ACHN (cell line): ENCODE results near the gene COX15.
"Not testable (repeated sequence)": the region's sequence is repeated elsewhere in the genome, so short reads cannot be mapped to it uniquely, and the experiment has no call there.

ENCODE experiments used
- DNase-seq: peaks from one replicate; pipeline ENCODE4 v3.0.0-alpha.2; 2015
- in situ Hi-C: cut with HindIII; loops from 2 replicates; pipeline ENCODE4 v1.10.0; 2017; ENCODE audit warnings: low sequenced_read_pairs, low pct_ligation_motif_present, low pct_unique_long_range_greater_than_20kb

COX15 gene

GRCh38 chr10:99732033-99732842 is at the start of gene COX15, which contains the start of gene CUTC:
TSS of gene COX15 (minus strand) at chr10:99732127. CDS start at chr10:99732049, 78 bp downstream.
TSS of gene CUTC (plus strand) at chr10:99732234. CDS start at chr10:99732349, 115 bp downstream.
- in situ Hi-C loops, result no loop called here
- peak; percentile 98 for DNase-seq

DNA sequence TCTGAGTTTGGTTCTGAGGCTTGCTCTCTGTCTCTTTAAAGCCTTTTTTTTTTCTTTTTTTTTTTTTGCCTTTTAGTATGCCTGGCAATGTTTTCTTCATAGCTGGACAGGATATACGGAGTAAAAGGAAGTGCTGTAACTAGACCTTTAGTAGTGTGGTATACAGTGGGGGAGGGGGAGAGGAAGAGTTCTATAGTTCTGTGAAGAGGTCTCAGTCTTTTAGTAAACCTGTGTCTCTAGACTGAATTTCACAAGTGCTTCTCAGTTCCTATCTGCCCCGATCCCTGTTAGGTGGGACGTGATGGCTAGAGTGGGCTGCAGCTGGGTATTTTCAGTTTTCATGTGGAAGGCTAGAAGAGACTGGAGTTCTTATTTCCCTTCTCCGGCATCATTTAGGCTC is 47.4 kb upstream of the COX15 start:
- DNase-seq, result peak; percentile 72
- in situ Hi-C loops, result no loop called here

DNA sequence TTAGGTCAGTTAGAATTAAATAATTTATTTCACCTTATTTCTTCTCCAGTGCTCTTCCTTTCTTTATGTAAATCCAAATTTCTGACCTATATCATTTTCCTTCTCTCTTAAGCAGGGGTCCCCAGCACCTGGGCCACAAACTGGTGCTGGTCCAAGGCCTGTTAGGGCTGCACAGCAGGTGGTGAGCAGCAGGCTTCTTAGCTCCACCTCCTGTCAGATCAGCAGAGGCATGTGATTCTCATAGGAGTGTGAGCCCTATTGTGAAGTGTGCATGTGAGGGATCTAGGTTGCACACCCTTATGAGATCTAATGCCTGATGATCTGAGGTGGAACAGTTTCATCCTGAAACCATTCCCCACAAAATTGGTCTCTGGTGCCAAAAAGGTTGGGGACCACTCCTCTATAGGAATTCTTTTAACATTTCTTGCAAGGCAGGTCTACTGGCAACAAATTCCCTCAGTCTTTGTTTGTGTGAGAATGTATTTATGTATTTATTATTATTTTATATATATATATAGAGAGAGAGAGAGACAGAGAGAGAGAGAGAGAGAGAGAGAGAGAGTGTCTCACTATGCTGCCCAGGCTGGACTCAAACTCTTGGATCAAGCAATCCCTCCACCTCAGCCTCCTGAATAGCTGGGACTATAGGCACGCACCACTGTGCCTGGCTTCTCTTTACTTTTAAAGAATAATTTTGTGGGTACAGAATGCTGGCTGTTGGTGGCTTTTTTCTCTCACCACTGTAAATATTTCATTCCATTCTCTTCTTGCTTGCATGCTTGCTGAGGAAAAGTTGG is 46.2 kb upstream of the COX15 start:
- peak; percentile 60 for DNase-seq
- in situ Hi-C loops, result no loop called here

DNA sequence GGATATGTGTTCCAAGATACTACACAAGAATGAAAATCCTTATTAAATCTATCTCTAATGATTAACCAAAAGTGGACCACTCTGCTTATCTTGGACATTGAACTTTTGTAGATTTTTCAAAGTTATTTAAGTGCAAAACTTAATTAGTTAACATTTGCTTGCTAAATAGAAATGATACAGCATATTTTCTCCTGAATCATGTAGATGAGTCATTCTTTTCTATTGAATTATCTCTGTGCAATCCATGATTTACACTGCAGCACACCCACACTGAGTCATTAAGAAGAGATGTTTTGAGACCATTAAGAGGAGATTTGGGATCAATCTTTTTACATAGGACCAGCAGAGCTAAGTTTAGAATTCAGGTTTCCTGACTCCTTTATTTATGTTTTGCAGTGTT is 43.9 kb upstream of the COX15 start:
- in situ Hi-C loops, result no loop called here
- DNase-seq, result peak; percentile 76

- DNase-seq, result no peak
- in situ Hi-C loops, result no loop called here
Measured at GRCh38 chr10:99770408-99771045, 38.6 kb upstream of the COX15 start.

GRCh38 chr10:99769706-99770105 is 37.8 kb upstream of the COX15 start:
- in situ Hi-C loops, result no loop called here
- no peak for DNase-seq

DNA sequence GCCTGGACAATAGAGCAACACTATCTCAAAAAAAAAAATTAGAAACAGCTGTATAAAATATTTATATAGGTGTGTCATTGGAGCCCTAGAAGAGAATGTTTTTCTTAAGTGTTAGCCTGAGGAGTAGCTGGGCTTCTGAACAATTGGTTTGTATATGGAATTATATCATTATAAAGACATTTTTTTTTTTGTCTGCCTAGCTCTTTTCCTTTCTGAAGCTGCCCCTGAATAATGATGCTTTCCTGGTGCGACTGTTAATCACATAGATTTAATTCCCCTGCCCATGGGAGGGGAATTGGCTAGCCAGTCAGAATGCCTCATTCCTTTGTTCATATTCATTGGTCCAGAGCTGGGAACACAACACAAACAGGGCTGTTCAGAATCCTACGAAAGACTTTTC is 36.6 kb upstream of the COX15 start:
- in situ Hi-C loops, result no loop called here
- DNase-seq, result no peak

DNA sequence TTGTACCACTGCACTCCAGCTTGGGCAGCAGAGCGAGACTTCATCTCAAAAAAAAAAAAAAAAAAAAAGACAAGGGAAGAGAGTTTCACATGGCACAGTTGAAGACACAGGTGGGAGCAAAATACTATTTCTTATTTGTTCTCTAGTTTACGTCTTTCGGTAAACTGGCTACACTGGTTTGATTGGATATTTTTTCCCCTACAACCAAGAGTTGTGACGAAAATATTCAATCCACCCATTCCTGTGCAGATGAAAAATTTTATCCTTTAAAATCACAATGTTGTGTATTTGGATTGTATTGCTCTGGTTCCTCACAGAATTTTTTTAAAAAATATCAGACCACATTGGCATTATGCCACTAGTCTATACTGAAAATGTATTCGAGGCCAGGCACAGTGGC is 36.0 kb upstream of the COX15 start:
- in situ Hi-C loops, result no loop called here
- DNase-seq, result no peak

DNA sequence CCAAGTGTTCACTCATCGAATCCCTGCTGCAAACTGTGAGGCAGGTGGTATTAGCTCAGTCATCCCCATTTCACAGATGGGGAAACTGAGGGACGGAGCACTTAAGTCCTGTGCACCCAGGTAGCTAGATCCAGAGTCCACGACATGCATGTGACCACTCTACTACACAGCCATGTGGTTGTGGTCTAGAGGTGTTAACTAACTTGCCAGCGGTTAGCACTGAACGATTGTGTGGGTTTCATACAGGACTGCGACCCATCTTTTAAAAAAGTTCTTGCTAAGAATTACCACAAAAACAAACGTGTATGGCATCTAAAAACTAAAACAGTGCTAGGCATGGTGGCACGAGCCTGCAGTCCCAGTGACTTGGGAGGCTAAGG is 34.4 kb upstream of the COX15 start:
- DNase-seq, result no peak
- in situ Hi-C loops, result no loop called here

GRCh38 chr10:99765672-99766301 is 33.9 kb upstream of the COX15 start:
- in situ Hi-C loops, result no loop called here
- no peak for DNase-seq

DNA sequence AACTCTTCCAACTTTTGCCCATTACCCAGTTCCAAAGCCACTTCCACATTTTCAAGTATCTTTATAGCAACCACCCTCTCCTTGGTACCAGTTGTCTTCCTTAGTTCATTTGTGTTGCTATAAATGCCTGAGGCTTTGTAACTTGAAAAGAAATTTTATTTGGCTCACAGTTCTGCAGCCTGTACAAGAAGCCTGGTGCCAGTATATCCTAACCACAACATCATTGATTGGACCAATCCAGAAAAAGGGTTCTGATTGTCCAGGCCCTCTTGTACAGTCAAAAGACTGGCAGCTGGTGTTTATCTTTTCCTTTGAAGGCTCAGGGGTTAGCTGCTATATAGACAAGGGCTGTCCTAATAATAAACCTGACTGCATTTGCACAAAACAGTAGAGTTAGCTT is 29.4 kb upstream of the COX15 start:
- in situ Hi-C loops, result no loop called here
- DNase-seq, result no peak

GRCh38 chr10:99760321-99760720 is 28.4 kb upstream of the COX15 start:
- DNase-seq, result no peak
- in situ Hi-C loops, result no loop called here

- DNase-seq, result no peak
- in situ Hi-C loops, result no loop called here
Measured at GRCh38 chr10:99758211-99758891, 26.4 kb upstream of the COX15 start.

DNA sequence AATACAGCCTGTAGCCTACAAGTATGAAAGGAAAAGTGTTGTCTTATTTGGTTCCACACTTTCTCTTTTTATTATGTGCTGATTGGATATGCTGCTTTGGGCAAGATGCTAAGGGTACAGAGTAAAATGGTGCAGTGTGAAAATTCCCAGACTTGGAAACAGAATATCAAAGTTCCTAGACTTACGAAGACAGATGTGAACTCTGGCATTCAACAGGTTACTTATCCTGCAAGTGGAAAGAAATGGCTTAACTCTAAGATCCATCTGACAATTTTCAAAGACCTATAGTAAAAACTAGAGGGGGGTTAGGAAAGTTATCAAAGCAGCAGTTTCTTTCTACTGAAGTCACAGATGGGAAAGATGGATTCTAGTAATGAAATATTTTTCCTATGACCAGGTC is 24.2 kb upstream of the COX15 start:
- in situ Hi-C loops, result no loop called here
- DNase-seq, result no peak

DNA sequence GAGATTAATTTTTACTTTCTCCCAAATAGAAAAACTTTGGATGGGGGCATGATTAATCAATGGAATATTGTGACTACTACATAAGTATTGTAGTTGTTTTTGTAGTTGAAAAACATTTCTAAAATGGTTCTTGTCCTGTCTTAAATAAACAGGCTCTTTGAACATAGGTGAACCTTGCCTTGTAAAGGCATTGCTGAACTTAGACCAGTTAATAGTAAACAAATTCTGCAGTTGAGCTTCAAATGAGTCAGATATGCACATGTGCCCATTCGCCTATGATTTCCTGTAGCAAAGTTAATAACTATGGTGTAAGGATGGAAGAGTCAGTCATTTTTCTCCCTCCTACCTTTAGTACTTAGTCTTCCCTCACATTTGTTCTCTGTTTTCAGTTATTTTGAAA is 22.7 kb upstream of the COX15 start:
- in situ Hi-C loops, result no loop called here
- DNase-seq, result peak; percentile 20

DNA sequence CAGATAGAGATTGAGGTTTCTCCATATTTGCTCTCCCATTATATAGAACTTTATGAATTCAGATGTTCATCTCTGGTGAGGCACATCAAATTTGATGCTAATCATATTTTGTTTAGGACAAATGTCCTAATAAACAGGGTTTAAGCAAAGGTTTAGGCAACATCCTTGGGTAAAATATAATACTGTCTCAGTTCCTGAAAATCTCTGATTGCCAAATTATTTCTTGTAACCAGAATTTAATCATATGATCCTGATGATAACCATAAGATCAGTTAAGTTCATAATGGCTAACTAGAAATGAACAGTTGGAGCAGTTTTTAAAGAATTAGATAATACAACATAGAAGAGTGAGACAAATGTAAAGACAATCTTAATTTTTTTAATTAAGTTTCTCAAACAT is 18.7 kb upstream of the COX15 start:
- DNase-seq, result no peak
- in situ Hi-C loops, result no loop called here

DNA sequence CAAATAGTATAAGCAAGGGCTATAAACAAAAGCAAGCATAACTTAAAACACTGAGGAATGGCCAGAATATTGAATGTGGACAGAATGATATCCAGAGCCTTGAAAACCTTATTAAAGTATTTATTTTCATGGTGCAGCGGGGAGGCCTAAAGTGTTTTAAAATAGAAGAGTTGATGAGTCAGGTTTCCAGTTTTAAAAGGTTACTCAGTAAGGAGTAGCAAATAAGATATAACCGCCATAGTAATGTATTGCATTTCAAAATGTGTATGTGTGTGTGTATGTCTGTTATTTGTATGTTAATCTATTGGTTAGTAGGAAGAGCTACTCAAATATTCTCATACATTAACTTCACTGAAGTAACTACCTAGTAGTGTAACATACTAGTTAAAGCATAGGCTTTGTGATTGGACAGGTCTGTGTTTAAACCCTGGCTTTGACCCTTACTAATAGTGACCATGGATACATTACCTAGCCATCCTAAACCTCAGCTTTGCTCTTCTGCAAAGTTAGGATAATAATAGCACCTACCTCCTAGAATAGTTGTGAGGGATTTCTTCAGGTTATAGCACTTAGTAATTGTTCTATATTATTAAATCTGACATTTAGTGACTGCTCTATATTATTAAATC is 17.0 kb upstream of the COX15 start:
- no peak for DNase-seq
- in situ Hi-C loops, result no loop called here

DNA sequence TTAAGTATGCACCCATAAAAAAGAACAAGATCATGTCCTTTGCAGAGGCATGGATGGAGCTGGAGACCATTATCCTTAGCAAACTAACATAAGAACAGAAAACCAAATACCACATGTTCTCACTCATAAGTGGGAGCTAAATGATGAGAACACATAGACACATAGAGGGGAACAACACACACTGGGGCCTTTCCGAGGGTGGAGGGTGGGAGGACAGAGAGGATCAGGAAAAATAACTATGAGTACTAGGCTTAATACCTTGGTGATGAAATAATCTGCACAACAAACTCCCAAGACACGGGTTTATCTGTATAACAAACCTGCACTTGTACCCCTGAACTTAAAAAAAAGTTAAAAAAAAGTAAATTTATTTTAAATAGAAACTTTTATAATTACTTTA is 14.2 kb upstream of the COX15 start:
- DNase-seq, in situ Hi-C loops: not testable (repeated sequence)
